HFF-Myc (cell line): ENCODE measurements around the gene CHTF18.

ENCODE experiments used
- DNase-seq: peaks from one replicate; pipeline ENCODE4 v3.0.0-alpha.2; 2011; ENCODE audit warnings: low read depth; ENCODE audit errors: extremely low read depth
- H3K4me3 ChIP-seq: replicated peaks from 2 replicates; pipeline ENCODE4 v1.5.1; 2011; ENCODE audit warnings: low read depth, mild to moderate bottlenecking, control low read depth, low read length
- TF ChIP-seq, protein P1 (sequence below): IDR thresholded peaks from 2 replicates; pipeline ENCODE4 v1.5.1; 2012; ENCODE audit warnings: mild to moderate bottlenecking, low read depth, low read length, control low read depth; ENCODE audit errors: missing control alignments

The CHTF18 gene

DNA sequence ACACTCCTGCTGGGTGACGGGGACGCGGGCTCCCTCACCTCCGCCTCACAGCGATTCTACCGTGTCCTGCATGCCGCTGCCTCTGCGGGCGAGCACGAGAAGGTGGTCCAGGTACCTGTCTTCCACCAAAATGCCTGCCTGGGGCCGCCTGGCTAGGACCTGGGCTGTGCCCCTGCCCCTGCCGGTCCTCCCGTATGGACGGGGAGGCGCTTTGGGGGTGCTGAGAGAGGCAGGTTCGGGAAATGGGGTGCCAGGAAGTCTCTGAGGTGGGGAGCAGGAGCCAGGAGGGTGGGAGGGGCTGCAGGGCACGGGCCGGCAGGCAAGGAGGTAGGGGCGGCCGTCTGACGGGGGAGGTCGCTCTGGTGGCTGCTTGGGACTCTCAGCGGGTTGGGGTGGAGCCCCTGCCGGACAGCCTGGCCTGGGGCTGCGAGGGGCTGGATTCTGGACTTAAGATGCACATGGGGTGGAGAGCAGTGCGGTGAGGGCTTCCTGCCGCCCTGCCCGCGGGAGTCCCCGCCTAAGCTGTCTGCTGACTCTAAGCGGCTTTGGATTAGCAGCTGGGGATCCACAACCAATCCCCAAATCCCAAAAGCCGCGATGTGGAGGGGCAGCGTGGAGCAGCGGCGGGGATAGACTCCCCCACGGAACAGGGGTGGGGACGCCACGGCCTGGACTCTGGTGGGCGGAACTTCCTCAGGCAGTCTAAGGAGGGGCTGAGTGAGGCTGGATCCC is 5.8 kb downstream of the CHTF18 start:
- TF ChIP-seq, protein P1, sequence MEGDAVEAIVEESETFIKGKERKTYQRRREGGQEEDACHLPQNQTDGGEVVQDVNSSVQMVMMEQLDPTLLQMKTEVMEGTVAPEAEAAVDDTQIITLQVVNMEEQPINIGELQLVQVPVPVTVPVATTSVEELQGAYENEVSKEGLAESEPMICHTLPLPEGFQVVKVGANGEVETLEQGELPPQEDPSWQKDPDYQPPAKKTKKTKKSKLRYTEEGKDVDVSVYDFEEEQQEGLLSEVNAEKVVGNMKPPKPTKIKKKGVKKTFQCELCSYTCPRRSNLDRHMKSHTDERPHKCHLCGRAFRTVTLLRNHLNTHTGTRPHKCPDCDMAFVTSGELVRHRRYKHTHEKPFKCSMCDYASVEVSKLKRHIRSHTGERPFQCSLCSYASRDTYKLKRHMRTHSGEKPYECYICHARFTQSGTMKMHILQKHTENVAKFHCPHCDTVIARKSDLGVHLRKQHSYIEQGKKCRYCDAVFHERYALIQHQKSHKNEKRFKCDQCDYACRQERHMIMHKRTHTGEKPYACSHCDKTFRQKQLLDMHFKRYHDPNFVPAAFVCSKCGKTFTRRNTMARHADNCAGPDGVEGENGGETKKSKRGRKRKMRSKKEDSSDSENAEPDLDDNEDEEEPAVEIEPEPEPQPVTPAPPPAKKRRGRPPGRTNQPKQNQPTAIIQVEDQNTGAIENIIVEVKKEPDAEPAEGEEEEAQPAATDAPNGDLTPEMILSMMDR, result no peak
- no peak for DNase-seq
- no peak overlapping the region for H3K4me3 ChIP-seq

DNA sequence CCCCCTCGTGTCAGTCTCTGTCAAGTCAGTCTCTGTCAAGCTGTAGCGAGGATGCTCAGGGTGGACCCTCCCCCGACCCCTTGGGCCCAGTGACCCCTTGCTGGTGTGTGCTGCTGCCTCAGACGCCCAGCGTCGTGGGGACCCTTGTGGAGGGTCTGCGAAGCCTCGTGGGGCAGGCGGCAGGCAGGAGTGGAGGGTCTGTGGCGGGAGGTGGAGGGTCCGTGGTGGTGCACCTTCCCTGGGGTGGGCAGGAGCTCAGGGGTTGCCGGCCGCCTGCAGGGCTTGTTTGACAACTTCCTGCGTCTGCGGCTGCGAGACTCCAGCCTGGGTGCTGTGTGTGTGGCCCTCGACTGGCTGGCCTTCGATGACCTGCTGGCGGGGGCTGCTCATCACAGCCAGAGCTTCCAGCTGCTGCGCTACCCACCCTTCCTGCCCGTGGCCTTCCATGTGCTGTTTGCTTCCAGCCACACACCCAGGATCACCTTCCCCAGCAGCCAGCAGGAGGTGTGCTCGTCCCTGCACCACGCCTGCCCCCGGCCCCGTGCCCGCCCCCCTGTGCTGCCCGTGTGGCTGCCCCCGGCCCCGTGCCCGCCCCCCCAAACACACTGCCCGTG is 6.5 kb downstream of the CHTF18 start:
- H3K4me3 ChIP-seq, result no peak overlapping the region
- DNase-seq, result no peak
- TF ChIP-seq, protein P1, result no peak

DNA sequence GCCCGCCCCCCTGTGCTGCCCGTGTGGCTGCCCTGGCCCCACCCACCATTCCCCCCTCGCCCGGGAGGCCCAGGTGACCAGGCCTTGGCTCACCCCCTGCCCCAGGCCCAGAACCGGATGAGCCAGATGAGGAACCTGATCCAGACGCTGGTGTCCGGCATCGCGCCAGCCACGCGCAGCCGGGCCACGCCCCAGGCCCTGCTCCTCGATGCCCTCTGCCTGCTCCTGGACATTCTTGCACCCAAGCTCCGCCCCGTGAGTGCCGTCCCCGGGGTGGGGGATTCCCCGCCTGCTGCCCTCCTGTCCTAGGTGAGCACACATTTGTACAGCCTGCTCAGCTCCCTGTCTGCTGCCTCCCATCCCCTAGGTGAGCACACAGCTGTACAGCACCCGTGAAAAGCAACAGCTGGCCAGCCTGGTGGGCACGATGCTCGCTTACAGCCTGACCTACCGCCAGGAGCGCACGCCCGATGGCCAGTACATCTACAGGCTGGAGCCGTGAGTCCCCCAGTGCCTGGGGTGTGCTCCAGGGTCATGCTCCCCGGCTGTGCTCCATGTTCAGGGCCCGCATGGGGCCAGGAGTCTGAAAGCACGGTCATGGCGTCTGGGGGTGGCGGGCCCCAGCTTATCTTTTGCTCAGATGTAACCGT is 7.3 kb downstream of the CHTF18 start:
- H3K4me3 ChIP-seq, result no peak overlapping the region
- no peak for DNase-seq
- TF ChIP-seq, protein P1, result no peak

DNA sequence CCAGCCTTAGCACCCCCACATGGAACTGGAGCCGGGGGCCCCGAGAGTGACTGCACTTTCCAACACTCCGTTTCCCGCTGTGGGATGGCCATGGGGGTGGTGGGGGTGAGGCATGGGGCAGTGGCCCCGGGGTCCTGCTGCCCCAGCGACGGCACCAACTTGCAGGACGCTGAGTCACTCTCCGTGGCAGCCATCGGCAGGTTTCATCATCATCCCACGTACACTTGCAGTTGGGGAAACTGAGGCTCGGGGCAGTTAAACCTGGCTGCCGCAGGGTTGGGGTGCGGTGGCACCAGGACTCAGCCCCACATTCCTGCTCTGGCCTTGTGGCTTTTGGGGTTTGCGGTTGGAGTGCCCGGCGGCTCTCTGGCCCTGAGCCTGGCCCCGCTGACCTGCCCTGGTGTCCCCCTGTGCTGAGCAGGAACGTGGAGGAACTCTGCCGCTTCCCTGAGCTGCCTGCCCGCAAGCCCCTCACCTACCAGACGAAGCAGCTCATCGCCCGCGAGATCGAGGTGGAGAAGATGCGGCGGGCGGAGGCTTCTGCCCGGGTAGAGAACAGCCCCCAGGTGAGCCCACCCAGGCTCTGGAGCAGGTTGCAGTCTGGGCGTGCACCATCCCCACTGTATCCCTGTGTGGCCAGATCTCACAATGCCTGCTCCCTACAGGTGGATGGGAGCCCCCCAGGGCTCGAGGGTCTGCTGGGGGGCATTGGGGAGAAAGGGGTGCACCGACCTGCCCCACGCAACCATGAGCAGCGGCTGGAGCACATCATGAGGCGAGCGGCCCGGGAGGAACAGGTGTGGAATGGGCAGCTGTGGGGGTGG is 8.1 kb downstream of the CHTF18 start:
- H3K4me3 ChIP-seq, result no peak overlapping the region
- no peak for DNase-seq
- TF ChIP-seq, protein P1, result no peak

DNA sequence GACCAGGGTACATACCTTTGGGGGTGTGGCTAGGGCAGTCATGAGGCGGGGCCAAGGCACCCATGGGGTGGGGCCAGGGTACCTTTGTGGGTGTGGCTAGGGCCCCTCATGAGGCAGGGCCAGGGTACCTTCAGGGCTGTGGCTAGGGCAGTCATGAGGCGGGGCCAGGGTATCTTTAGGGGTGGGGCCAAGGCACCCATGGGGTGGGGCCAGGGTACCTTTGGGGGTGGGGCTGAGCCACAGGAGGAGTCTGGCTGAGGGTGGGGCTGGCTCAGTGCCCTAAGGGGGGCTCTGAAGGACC is 8.7 kb downstream of the CHTF18 start:
- no peak overlapping the region for H3K4me3 ChIP-seq
- no peak for DNase-seq
- TF ChIP-seq, protein P1, result no peak

DNA sequence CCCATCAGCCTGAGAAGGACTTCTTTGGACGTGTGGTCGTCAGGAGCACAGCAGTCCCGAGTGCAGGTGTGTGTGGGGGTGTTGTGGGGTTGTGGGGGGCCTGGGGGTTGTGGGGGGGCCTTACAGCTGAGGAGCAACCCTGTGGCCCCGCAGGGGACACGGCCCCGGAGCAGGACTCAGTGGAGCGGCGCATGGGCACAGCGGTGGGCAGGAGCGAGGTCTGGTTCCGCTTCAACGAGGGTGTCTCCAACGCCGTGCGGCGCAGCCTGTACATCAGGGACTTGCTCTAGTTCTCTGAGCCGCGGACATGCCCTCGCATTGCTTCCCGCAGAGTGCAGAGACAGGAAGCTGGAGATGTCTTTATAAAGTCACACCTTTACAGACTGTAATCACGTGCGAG is 9.3 kb downstream of the CHTF18 start:
- no peak for DNase-seq
- H3K4me3 ChIP-seq, result no peak overlapping the region
- TF ChIP-seq, protein P1, result no peak
